HCT116 (cell line): ENCODE measurements around the gene KMT2C. TPM values are rescaled to one million over a fixed set of nuclear protein-coding genes. Genes with fewer than 3 reads are reported as not detected.

Experiments
- ATAC-seq: fragments of 200-7000 bp; cut with Tn5 transposase; 2 replicates; pipeline ENCODE4 v1.9.1; 2020; ENCODE audit warnings: mild to moderate bottlenecking, moderate library complexity
- BruUV-seq: library from RNA; stranded (reverse); fragments of 400-500 nt; replicated peaks from 2 replicates; lab custom pipeline; 2021; lab: Mats Ljungman, UMichigan
- CTCF ChIA-PET: fragments of 300-600 bp; sonication (Branson Sonifier 250); formaldehyde crosslinking; loops from one replicate; lab custom pipeline; 2021; ENCODE audit warnings: antibody characterized with exemption; lab: Charles Lee
- POLR2A ChIA-PET: fragments of 300-600, 350-600 bp; sonication (Branson Sonifier 250); formaldehyde crosslinking; loops from one replicate; lab custom pipeline; 2021; ENCODE audit warnings: antibody characterized with exemption; lab: Charles Lee
- RAD21 ChIA-PET, 2 experiments: fragments of 300-600 bp; sonication (Branson Sonifier 250); formaldehyde crosslinking; loops; one replicate each; lab custom pipeline; 2023; ENCODE audit warnings: low total read pairs in 2 of 2; ENCODE audit not compliant: uncharacterized antibody in 2 of 2, unreplicated experiment in 2 of 2, low non-redundant PET in 1 of 2; lab: Charles Lee
- DNase-seq: peaks from one replicate; pipeline ENCODE4 v3.0.0-alpha.2; 2010; ENCODE audit warnings: low read depth, low spot score
- H2AFZ ChIP-seq: fragments of 200-600 bp; shearing (Covaris generic), sonication (generic); 2 replicates; pipeline ENCODE4 v1.6.1; 2017; ENCODE audit warnings: low read depth, mixed run types, mixed read lengths, antibody characterized with exemption, low read length; ENCODE audit not compliant: poor library complexity, severe bottlenecking
- H3K27ac ChIP-seq: 2 replicates; pipeline ENCODE4 v1.5.1; 2012; ENCODE audit warnings: low read depth, low read length
- H3K27me3 ChIP-seq: fragments of 200-600 bp; sonication (generic); 2 replicates; pipeline ENCODE4 v1.6.1; 2016; ENCODE audit warnings: mixed run types, low read length, mixed read lengths; ENCODE audit not compliant: insufficient read depth
- H3K36me3 ChIP-seq, 2 experiments: fragments of 200-500 bp in 1 of 2; fragments of 200-600 bp in 1 of 2; sonication (Bioruptor generic) in 1 of 2; sonication (generic) in 1 of 2; 2 replicates each; pipeline versions ENCODE4 v1.5.1 to v1.6.1; 2014 to 2016; ENCODE audit warnings: low read length in 2 of 2, inconsistent platforms in 1 of 2, mixed read lengths in 1 of 2, mixed run types in 1 of 2; ENCODE audit not compliant: insufficient read depth in 2 of 2, control insufficient read depth in 1 of 2
- H3K4me1 ChIP-seq, 2 experiments: fragments of 200-600 bp in 1 of 2; sonication (generic) in 1 of 2; 2 replicates each; pipeline versions ENCODE4 v1.5.1 to v1.6.1; 2012 to 2017; ENCODE audit warnings: low read length in 2 of 2, inconsistent platforms in 1 of 2, mild to moderate bottlenecking in 1 of 2, mixed read lengths in 1 of 2, mixed run types in 1 of 2, moderate library complexity in 1 of 2; ENCODE audit not compliant: insufficient read depth in 2 of 2, control insufficient read depth in 1 of 2
- H3K4me2 ChIP-seq: fragments of 200-600 bp; sonication (generic); 2 replicates; pipeline ENCODE4 v1.6.1; 2017; ENCODE audit warnings: mixed run types, low read length, mixed read lengths
- H3K4me3 ChIP-seq, 2 experiments: fragments of 200-600 bp in 1 of 2; sonication (generic) in 1 of 2; replicated peaks in 1 of 2; 2 replicates each; pipeline ENCODE4 v1.5.1; 2011 to 2016; ENCODE audit warnings: low read length in 2 of 2, control low read depth in 1 of 2, low read depth in 1 of 2, mild to moderate bottlenecking in 1 of 2, mixed read lengths in 1 of 2, mixed run types in 1 of 2
- H3K79me2 ChIP-seq: fragments of 200-600 bp; sonication (generic); 2 replicates; pipeline ENCODE4 v1.6.1; 2017; ENCODE audit warnings: mild to moderate bottlenecking, mixed run types, low read length, moderate library complexity, mixed read lengths; ENCODE audit not compliant: insufficient read depth
- H3K9ac ChIP-seq: fragments of 200-600 bp; sonication (generic); 2 replicates; pipeline ENCODE4 v1.6.1; 2016; ENCODE audit warnings: low read length, mixed read lengths
- H3K9me2 ChIP-seq: fragments of 200-600 bp; sonication (generic), shearing (Covaris generic); 2 replicates; pipeline ENCODE4 v1.6.1; 2017; ENCODE audit warnings: mixed run types, mild to moderate bottlenecking, moderate library complexity; ENCODE audit not compliant: insufficient read depth
- H3K9me3 ChIP-seq, 2 experiments: fragments of 200-500 bp in 1 of 2; fragments of 200-600 bp in 1 of 2; sonication (Bioruptor generic) in 1 of 2; sonication (generic) in 1 of 2; 2 replicates each; pipeline ENCODE4 v1.6.1; 2014 to 2017; ENCODE audit warnings: low read length in 2 of 2, mixed read lengths in 2 of 2, inconsistent platforms in 1 of 2, low read depth in 1 of 2, mild to moderate bottlenecking in 1 of 2, mixed run types in 1 of 2, moderate library complexity in 1 of 2; ENCODE audit not compliant: control insufficient read depth in 1 of 2, insufficient read depth in 1 of 2
- H4K20me1 ChIP-seq: fragments of 200-600 bp; sonication (generic), shearing (Covaris generic); 2 replicates; pipeline ENCODE4 v1.6.1; 2017; ENCODE audit warnings: mixed run types, mild to moderate bottlenecking, moderate library complexity; ENCODE audit not compliant: insufficient read depth
- CBX3 ChIP-seq: IDR thresholded peaks from 2 replicates; pipeline ENCODE4 v1.6.1; 2012; ENCODE audit warnings: low read depth
- POLR2AphosphoS5 ChIP-seq: IDR thresholded peaks from 2 replicates; pipeline ENCODE4 v1.6.1; 2011; ENCODE audit warnings: mild to moderate bottlenecking, low read depth, low read length, moderate library complexity
- RAD21 ChIP-seq: IDR thresholded peaks from 2 replicates; pipeline ENCODE4 v1.6.1; 2012; ENCODE audit warnings: low read depth, mild to moderate bottlenecking
- REST ChIP-seq: IDR thresholded peaks from 2 replicates; pipeline ENCODE4 v1.6.1; 2012; ENCODE audit warnings: low read depth
- SIN3A ChIP-seq: IDR thresholded peaks from 2 replicates; pipeline ENCODE4 v1.6.1; 2012; ENCODE audit warnings: low read depth
- YY1 ChIP-seq: IDR thresholded peaks from 2 replicates; pipeline ENCODE4 v1.6.1; 2011; ENCODE audit warnings: low read length, low read depth, moderate library complexity, mild to moderate bottlenecking; ENCODE audit not compliant: insufficient replicate concordance; ENCODE audit errors: extremely low read depth
- ZBTB33 ChIP-seq: IDR thresholded peaks from 2 replicates; pipeline ENCODE4 v1.6.1; 2011; ENCODE audit warnings: mild to moderate bottlenecking, low read length, moderate library complexity; ENCODE audit not compliant: insufficient replicate concordance; ENCODE audit errors: extremely low read depth
- intact Hi-C: fragments of 100-400 bp; cut with micrococcal nuclease; formaldehyde crosslinking; loops from 2 replicates; pipeline ENCODE4 v1.10.0; 2022
- total RNA-seq: library from RNA; stranded (reverse); gene quantifications from one replicate; pipeline ENCODE4 v1.2.1, GENCODE V29; 2021; ENCODE audit not compliant: unreplicated experiment

Gene KMT2C
- total RNA-seq, 1 experiment from 2014 or later, result 22.9 TPM

GRCh38 chr7:152093717-152094116, 342.1 kb downstream of the KMT2C start:
- no peaks in the 10 kb centered on the region for H4K20me1 ChIP-seq
- ChIA-PET POLR2A (no interaction called here), CTCF (no interaction called here), RAD21 (no interaction called here)
- H3K9me3 ChIP-seq, result peaks cover 0 to 4% of the 10 kb centered on the region in 2 experiments; a peak in 1 of 4 replicates
- H3K36me3 ChIP-seq, result no peaks in the 10 kb centered on the region
- no peaks in the 10 kb centered on the region for H3K4me1 ChIP-seq
- H2AFZ ChIP-seq, result no peak overlapping the region
- H3K27ac ChIP-seq, result no peak overlapping the region
- H3K4me3 ChIP-seq, result no peak overlapping the region
- no peaks in the 10 kb centered on the region for H3K9me2 ChIP-seq
- H3K79me2 ChIP-seq, result peaks cover 7% of the 10 kb centered on the region; the same call in 1 of the 2 replicates
- DNase-seq (no peak), ATAC-seq (no peak)
- intact Hi-C loops, result no loop called here
- H3K9ac ChIP-seq, result no peak overlapping the region
- BruUV-seq, result no TSS peak
- no peaks in the 10 kb centered on the region for H3K27me3 ChIP-seq
- TF ChIP-seq POLR2AphosphoS5 (no peak), ZBTB33 (no peak), YY1 (no peak), REST (no peak), CBX3 (no peak), SIN3A (no peak), RAD21 (no peak)
- no peak overlapping the region for H3K4me2 ChIP-seq
